Activated naive CD4-positive, alpha-beta T cell treated with anti-CD3 and anti-CD28 coated beads, Interleukin-2, amount 50 U/mL, for 72 hours (primary cell): ENCODE data around the gene NCR1. TPM values are rescaled to one million over a fixed set of nuclear protein-coding genes. Genes with fewer than 3 reads are reported as not detected.
A peak's percentile ranks its signal among the peaks of the same experiment; 100 is the strongest.
"Not testable (repeated sequence)": the region's sequence is repeated elsewhere in the genome, so short reads cannot be mapped to it uniquely, and the experiment has no call there.

Source experiments
- ATAC-seq, 2 donors: fragments of 150-1000 bp; cut with Tn5 transposase; 2 replicates each; pipeline ENCODE4 v1.10.0; 2021; ENCODE audit warnings: mild to moderate bottlenecking in 2 of 2, moderate library complexity in 2 of 2
- DNase-seq, 2 donors: peaks; one replicate each; pipeline ENCODE4 v3.0.0; 2021 to 2022; ENCODE audit warnings: low spot score in 2 of 2
- H3K27ac Mint-ChIP-seq, 2 donors: one replicate each; pipeline ENCODE4 v1.8.0; 2022; ENCODE audit warnings: mild to moderate bottlenecking in 2 of 2, mixed read lengths in 2 of 2
- H3K36me3 Mint-ChIP-seq, 2 donors: one replicate each; pipeline ENCODE4 v1.8.0; 2022; ENCODE audit warnings: mixed read lengths in 2 of 2
- H3K9me3 Mint-ChIP-seq, 2 donors: one replicate each; pipeline ENCODE4 v1.8.0; 2022; ENCODE audit warnings: mixed read lengths in 2 of 2
- total RNA-seq, 2 donors: library from RNA; stranded (reverse); gene quantifications; one replicate each; pipeline ENCODE4 v1.2.3, GENCODE V29; 2022

NCR1 gene, protein sequence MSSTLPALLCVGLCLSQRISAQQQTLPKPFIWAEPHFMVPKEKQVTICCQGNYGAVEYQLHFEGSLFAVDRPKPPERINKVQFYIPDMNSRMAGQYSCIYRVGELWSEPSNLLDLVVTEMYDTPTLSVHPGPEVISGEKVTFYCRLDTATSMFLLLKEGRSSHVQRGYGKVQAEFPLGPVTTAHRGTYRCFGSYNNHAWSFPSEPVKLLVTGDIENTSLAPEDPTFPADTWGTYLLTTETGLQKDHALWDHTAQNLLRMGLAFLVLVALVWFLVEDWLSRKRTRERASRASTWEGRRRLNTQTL
- total RNA-seq: under 1 TPM; 0.61 to 0.89 TPM

GRCh38 chr19:54905803-54906511 is at the start of gene NCR1:
NCR1 (plus strand) TSS chr19:54906148; CDS start chr19:54906188, 40 bp downstream.
- peak within 1 kb of the TSS in 1 of 2 donors; percentile 44 for H3K27ac Mint-ChIP-seq
- DNase-seq: no peak
- no peaks in the 10 kb centered on the region for H3K36me3 Mint-ChIP-seq
- H3K9me3 Mint-ChIP-seq: peaks cover 0 to 6% of the 10 kb centered on the region in 2 donors
- ATAC-seq: peak in 1 of 2 donors; percentile 58

DNA sequence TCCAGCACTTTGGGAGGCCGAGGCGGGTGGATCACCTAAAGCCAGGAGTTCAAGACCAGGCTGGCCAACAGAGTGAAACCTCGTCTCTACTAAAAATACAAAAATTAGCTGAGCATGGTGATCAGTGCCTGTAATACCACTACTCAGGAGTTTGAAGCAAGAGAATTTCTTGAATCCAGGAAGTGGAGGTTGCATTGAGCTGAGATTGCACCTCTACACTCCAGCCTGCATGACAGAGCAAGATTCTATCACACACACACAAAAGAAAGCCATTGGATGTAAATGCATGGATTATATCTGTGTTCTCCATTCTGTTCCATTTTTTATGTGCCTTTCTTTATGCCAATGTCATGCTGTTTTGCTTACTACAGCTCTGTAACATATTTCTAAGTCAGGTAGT is 47.5 kb upstream of the NCR1 start:
- not testable (repeated sequence) for ATAC-seq, H3K27ac Mint-ChIP-seq

DNA sequence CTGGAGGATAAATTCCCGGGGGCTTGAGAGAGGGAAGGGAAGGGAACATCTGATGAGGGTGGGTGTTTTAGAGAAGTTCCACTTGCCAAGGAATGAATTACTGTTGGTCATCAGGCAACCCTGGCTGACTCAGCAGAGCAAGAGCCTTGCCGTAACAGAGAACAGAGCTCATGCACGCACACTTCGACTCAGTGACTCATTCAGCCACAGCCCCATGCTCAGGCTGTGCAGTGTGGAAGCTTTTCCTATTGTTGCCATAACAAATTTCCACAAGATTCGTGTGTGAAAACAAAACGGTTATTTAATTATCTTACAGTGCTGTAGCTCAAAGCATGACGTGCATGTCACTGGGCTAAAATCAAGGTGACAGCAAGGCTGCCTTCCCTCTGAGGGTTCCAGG is 46.5 kb upstream of the NCR1 start:
- not testable (repeated sequence) for ATAC-seq, H3K9me3 Mint-ChIP-seq, H3K27ac Mint-ChIP-seq, H3K36me3 Mint-ChIP-seq, DNase-seq

More for the DNA sequence above, 47.5 kb upstream of the NCR1 start:
- not testable (repeated sequence) for H3K9me3 Mint-ChIP-seq, DNase-seq, H3K36me3 Mint-ChIP-seq

DNA sequence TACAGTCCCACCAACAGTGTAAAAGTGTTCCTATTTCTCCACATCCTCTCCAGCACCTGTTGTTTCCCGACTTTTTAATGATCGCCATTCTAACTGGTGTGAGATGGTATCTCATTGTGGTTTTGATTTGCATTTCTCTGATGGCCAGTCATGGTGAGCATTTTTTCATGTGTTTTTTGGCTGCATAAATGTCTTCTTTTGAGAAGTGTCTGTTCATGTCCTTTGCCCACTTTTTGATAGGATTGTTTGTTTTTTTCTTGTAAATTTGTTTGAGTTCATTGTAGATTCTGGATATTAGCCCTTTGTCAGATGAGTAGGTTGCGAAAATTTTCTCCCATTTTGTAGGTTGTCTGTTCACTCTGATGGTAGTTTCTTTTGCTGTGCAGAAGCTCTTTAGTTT is 42.5 kb upstream of the NCR1 start:
- not testable (repeated sequence) for H3K27ac Mint-ChIP-seq, H3K36me3 Mint-ChIP-seq, ATAC-seq, DNase-seq
- peaks cover 0 to 14% of the 10 kb centered on the region in 2 donors for H3K9me3 Mint-ChIP-seq

- ATAC-seq: no peak
- Mint-ChIP-seq H3K36me3 (no peaks in the 10 kb centered on the region), H3K27ac (no peak overlapping the region), H3K9me3 (peaks cover 0 to 8% of the 10 kb centered on the region in 2 donors)
- DNase-seq: no peak
Observed at GRCh38 chr19:54871696-54872095, 34.3 kb upstream of the NCR1 start.

DNA sequence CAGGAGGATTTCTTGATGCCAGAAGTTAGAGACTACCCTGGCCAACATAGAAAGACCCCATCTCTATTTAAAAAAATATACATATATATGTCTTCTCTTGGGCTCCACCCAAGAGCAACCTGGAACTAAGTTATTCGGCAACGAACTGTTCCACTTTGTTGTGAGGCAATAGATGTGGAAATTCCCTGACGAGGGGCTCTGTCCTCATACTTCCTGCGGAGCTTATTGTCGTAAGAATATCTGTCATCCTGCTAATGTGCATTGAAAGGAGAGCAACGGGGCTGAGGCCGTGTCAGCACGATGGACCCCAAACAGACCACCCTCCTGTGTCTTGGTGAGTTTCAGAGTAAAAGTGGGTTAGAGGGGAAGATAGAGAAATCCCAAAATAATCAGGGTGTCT is 32.0 kb upstream of the NCR1 start, which contains the start of gene FCAR:
TSS of gene FCAR (plus strand) at position 246 of the 400 bp plus-strand sequence. CDS start at position 301, 55 bp downstream.
- Mint-ChIP-seq H3K27ac (no peak within 1 kb of the TSS), H3K36me3 (no peaks in the 10 kb centered on the region)

DNA sequence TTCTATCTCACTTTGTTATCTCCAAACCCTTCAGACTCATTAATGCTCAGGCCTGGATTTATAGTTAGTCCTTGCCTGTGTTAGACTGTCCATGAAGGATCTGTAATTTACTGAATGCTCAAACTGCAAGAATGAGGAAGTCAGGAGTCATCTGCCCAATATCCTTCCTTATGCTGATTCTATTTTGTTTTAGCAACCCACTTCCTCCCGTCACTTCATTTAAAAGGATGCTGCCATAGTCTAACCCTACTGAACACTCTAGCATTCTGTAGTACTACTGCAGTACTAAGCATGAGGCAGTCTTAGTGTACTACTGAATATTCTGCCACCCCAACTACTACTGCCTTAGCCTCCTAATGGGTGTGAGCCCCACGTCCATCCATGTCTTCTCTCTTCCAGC is 30.4 kb upstream of the NCR1 start:
- DNase-seq (no peak), ATAC-seq (no peak)
- Mint-ChIP-seq H3K9me3 (no peaks in the 10 kb centered on the region), H3K27ac (no peak overlapping the region), H3K36me3 (no peaks in the 10 kb centered on the region)

More for the DNA sequence above, 32.0 kb upstream of the NCR1 start, which contains the start of gene FCAR:
- no peaks in the 10 kb centered on the region for H3K9me3 Mint-ChIP-seq
- DNase-seq: no peak
- ATAC-seq: no peak

GRCh38 chr19:54877471-54877870 is 28.5 kb upstream of the NCR1 start:
- no peaks in the 10 kb centered on the region for H3K36me3 Mint-ChIP-seq
- H3K27ac Mint-ChIP-seq: no peak overlapping the region
- DNase-seq (no peak), ATAC-seq (no peak)
- no peaks in the 10 kb centered on the region for H3K9me3 Mint-ChIP-seq

GRCh38 chr19:54881884-54882283 is 24.1 kb upstream of the NCR1 start:
- H3K9me3 Mint-ChIP-seq: no peaks in the 10 kb centered on the region
- DNase-seq: no peak
- no peak overlapping the region for H3K27ac Mint-ChIP-seq
- no peak for ATAC-seq
- H3K36me3 Mint-ChIP-seq: no peaks in the 10 kb centered on the region

GRCh38 chr19:54882758-54883157 is 23.2 kb upstream of the NCR1 start:
- Mint-ChIP-seq H3K36me3 (no peaks in the 10 kb centered on the region), H3K9me3 (no peaks in the 10 kb centered on the region)

DNA sequence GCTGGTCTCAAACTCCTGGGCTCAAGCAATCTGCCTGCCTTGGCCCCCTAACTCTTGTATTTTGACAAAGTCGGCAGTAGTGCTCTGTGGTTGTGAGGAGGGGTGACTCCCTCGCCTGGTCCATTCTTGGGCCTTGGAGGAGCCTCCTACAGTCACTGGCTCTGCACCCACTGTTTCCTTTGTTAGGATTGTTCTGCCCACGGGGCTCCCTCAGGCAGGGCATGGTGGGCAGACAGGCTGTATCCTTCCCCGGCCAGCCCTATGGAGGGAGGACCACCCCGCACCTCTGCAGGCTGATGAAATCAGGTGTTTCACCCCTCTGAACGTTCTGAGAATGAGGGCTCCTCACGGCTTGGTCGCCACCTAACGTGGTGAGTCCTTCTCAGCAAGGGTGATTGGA is 22.7 kb upstream of the NCR1 start:
- H3K36me3 Mint-ChIP-seq: no peaks in the 10 kb centered on the region
- ATAC-seq (no peak), DNase-seq (no peak)
- H3K27ac Mint-ChIP-seq: no peak overlapping the region
- H3K9me3 Mint-ChIP-seq: no peaks in the 10 kb centered on the region

More at GRCh38 chr19:54882758-54883157, 23.2 kb upstream of the NCR1 start:
- peak in 1 of 2 donors; percentile 40 for ATAC-seq
- no peak overlapping the region for H3K27ac Mint-ChIP-seq
- no peak for DNase-seq

DNA sequence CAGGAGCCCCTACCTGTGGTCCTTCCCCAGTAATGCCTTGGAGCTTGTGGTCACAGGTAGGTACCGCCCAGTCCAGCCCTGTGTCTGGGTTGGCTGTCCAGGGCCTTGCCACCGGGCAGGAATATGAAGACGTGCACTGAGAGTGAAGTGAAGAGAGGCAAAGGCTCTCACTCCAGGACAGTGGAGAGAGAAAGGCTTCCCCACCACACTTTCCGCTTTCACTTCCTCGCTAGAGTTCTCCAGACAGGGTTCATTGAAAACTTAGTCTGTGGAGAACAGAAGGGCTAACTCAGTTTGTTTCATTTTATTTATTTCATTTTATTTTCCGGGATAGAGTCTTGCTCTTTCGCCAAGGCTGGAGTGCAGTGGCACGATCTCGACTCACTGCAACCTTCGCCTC is 17.7 kb upstream of the NCR1 start:
- Mint-ChIP-seq H3K36me3 (no peaks in the 10 kb centered on the region), H3K27ac (no peak overlapping the region), H3K9me3 (no peaks in the 10 kb centered on the region)
- no peak for ATAC-seq
- DNase-seq: no peak

- no peak for DNase-seq
- Mint-ChIP-seq H3K36me3 (no peaks in the 10 kb centered on the region), H3K9me3 (no peaks in the 10 kb centered on the region), H3K27ac (no peak overlapping the region)
- no peak for ATAC-seq
Observed at GRCh38 chr19:54889566-54889965, 16.4 kb upstream of the NCR1 start.

DNA sequence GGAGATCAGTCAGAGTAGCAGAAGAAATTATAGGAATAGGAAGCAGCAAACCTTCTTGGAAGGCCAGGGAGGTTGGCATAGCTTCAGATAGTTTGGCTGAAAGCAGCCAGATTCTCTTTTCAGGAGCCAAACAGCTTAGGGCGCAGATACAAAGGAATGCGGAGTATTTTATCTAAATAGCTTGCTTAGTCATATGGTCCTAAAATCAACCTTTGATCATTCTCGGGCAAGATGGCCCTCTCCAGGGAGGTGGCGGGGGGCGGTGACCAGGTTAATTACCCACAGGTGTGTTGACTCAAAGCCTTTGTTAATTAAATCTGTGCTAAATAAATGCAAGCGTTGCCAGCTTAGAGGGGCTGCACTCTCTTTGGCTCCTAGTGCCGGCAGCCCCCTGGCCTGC is 12.5 kb upstream of the NCR1 start:
- Mint-ChIP-seq H3K36me3 (no peaks in the 10 kb centered on the region), H3K27ac (no peak overlapping the region), H3K9me3 (no peaks in the 10 kb centered on the region)
- ATAC-seq (no peak), DNase-seq (no peak)

DNA sequence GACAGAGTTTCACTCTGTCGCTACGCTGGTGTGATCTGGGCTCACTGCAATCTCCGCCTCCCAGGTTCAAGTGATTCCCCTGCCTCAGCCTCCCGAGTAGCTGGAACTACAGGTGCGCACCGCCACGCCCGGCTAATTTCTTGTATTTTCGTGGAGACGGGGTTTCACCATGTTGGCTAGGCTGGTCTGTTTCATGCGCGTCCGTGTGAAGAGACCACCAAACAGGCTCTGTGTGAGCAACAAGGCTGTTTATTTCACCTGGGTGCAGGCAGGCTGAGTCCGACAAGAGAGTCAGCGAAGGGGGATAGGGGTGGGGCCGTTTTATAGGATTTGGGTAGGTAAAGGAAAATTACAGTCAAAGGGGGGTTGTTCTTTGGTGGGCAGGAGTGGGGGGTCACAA is 11.8 kb upstream of the NCR1 start:
- H3K36me3 Mint-ChIP-seq, ATAC-seq, H3K27ac Mint-ChIP-seq, H3K9me3 Mint-ChIP-seq, DNase-seq: not testable (repeated sequence)

DNA sequence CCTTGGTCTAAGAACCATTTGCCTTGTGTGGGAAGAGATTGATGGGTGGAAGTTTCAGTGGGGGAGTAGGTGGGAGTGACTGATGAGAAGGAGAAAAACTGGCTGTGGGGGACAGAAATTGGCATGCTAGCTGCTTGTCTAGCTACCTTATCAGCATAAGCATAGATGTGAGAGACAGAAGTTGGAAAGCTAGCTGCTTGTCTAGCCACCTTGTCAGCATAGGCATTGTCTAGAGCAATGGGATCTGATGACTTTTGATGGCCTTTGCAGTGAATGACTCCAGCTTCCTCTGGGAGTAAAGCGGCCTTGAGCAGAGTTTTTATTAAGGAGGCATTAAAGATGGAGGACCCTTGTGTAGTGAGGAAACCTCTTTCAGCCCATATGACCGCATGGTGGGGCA is 9.9 kb upstream of the NCR1 start:
- no peak for ATAC-seq
- Mint-ChIP-seq H3K9me3 (no peaks in the 10 kb centered on the region), H3K36me3 (no peaks in the 10 kb centered on the region), H3K27ac (no peak overlapping the region)
- DNase-seq: no peak

DNA sequence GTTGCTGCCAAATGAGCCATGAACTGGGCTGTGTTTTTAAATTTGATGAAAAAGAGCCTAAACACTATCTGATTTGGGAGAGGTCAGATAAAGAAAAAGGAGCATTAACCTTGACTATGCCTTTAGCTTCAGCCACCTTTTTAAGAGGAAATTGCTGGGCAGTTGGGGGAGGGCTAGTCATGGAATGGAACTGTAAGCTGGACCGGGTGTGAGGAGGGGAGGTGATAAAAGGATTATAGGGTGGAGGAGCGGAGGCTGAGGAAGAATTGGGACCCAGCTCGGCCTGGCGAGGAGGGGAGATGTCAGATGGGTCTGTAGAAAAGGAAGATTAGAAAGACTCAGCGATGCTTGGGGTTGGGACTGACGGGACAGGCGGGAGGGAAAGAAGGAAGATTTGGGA is 7.3 kb upstream of the NCR1 start:
- not testable (repeated sequence) for H3K27ac Mint-ChIP-seq

GRCh38 chr19:54899646-54900045 is 6.3 kb upstream of the NCR1 start:
- not testable (repeated sequence) for H3K9me3 Mint-ChIP-seq, DNase-seq, ATAC-seq, H3K36me3 Mint-ChIP-seq, H3K27ac Mint-ChIP-seq

More for the DNA sequence above, 7.3 kb upstream of the NCR1 start:
- not testable (repeated sequence) for DNase-seq, H3K36me3 Mint-ChIP-seq, ATAC-seq, H3K9me3 Mint-ChIP-seq
